ENCODE results near the gene VPS26B. TPM values are rescaled to one million over a fixed set of nuclear protein-coding genes. Genes with fewer than 3 reads are reported as not detected.

The VPS26B gene
- 42.0 and 57.0 TPM in 2 replicates for total RNA-seq

GRCh38 chr11:134223836-134224709 lies at the start of gene VPS26B, which contains the start of gene NCAPD3:
TSS of gene VPS26B (plus strand) at chr11:134224671. CDS start at chr11:134225123, 452 bp downstream.
TSS of gene NCAPD3 (minus strand) at chr11:134223967. CDS start at chr11:134223926, 41 bp downstream.

GRCh38 chr11:134253188-134253993 lies 28.9 kb downstream of the VPS26B start, which contains the start of the genes ACAD8 and THYN1:
TSS of gene ACAD8 (plus strand) at chr11:134253568. CDS start at chr11:134253601, 33 bp downstream.
TSS of gene THYN1 (minus strand) at chr11:134253352. CDS start at chr11:134252882, 470 bp downstream.

GRCh38 chr11:134275534-134276395 lies 51.3 kb downstream of the VPS26B start, which contains the start of gene GLB1L3:
TSS of gene GLB1L3 (plus strand) at chr11:134276379. CDS start at chr11:134276741, 362 bp downstream.

Other genes with a start within 250 kb of the VPS26B start
- 0.39 and 0.43 TPM in 2 replicates for gene JAM3, start 155.6 kb upstream of the VPS26B start, total RNA-seq
- 10.6 and 11.4 TPM in 2 replicates for gene NCAPD3, start 704 bp upstream of the VPS26B start, total RNA-seq
- 34.2 and 53.7 TPM in 2 replicates for gene THYN1, start 28.7 kb downstream of the VPS26B start, total RNA-seq
- 13.8 and 17.3 TPM in 2 replicates for gene ACAD8, start 28.9 kb downstream of the VPS26B start, total RNA-seq
- not detected in 2 replicates for gene GLB1L3, start 51.7 kb downstream of the VPS26B start, total RNA-seq
- gene GLB1L2, start 107.3 kb downstream of the VPS26B start, total RNA-seq: under 0.01 and 0.54 TPM in 2 replicates
- not detected in 2 replicates for gene B3GAT1, start 187.6 kb downstream of the VPS26B start, total RNA-seq